GM12801 (cell line): ENCODE results near the gene ECI1.

Experiments used
- CTCF ChIP-seq: IDR thresholded peaks from one replicate; pipeline ENCODE4 v1.5.1; 2011; ENCODE audit warnings: control low read depth; ENCODE audit not compliant: insufficient read length; ENCODE audit errors: extremely low read depth

ECI1 gene

GRCh38 chr16:2208308-2208707 lies 43.1 kb downstream of the ECI1 start:
- no peak for TF ChIP-seq CTCF

- TF ChIP-seq CTCF = no peak
Measured at GRCh38 chr16:2207872-2208271, 43.5 kb downstream of the ECI1 start.

GRCh38 chr16:2206780-2207433 lies 44.5 kb downstream of the ECI1 start:
- no peak for TF ChIP-seq CTCF

GRCh38 chr16:2206420-2206779 lies 45.0 kb downstream of the ECI1 start:
- no peak for TF ChIP-seq CTCF

- no peak for TF ChIP-seq CTCF
Measured at GRCh38 chr16:2205967-2206313, 45.4 kb downstream of the ECI1 start.

GRCh38 chr16:2205104-2205966 lies 46.1 kb downstream of the ECI1 start, which contains the start of gene MLST8:
TSS of gene MLST8 (plus strand) at chr16:2205454. CDS start at chr16:2206086, 632 bp downstream.
- no peak for TF ChIP-seq CTCF

DNA sequence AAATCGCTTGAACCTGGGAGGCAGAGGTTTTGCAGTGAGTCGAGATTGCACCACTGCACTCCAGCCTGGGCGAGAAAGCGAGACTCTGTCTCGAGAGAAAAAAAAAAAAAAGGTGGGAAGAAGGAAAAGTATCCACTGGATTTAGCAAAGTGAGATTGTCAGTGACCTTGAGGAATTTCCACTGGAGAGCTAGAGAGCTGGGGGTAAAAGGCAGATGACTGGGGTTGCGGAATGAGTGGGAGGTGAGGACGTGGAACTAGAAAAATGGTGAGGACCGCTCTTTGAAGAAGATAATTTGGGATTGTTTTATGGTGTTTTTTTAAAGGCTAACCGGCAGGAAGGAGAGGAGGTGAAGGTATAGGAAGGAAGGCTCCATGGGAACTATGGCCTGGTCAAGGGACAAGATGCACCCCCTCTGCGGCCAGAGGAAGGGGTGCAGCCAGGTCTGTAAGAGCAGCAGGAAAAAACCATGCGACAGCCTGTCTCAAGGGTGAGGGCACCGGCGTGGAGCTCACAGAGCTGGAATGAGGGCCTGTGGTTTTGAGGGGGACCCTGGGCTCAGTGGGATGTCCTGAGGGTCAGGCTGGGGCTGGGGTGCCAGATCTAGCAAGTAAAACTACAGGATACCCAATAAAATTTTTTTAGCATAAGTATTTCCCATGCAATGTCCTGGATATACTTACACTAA lies 46.8 kb downstream of the ECI1 start:
- no peak for TF ChIP-seq CTCF
